Measurements from ENCODE around the gene IL31.
"Not testable (repeated sequence)": the region's sequence is repeated elsewhere in the genome, so short reads cannot be mapped to it uniquely, and the experiment has no call there.

Gene IL31

DNA sequence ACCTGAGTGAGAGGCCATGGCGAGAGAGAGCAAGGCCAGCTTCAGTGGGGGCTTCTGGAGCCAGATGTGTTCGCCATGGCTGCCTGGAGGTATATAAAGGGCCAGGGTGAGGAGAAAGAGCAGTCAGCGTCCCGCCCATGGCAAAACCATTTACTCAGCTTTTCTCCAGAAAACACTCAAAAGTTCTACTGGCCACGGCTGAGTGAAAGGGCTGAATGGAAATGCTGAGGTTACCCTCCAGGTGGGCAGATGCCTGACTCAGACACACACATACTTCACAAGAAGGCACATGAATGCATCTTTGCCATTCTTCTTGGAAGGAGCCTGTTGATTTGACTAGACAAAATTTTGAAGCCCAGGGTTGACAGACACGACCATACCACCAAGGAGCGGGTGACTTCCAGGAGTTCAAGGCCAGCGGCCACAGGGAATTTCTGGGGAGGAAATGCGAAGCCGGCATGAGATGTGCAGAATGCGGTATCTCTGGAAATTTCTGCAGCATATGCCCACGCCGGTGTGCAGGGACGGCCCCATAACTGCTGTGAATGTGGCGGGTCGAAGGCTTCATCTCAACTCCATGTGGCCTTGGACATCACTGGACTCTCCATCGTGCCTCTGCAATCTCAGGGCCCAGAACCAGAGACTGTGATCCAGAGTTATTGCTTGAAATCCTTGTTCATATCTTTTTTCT lies at the start of gene IL31:
TSS of gene IL31 (minus strand) at position 67 of the 691 bp plus-strand sequence. CDS start at position 18, 49 bp downstream.
- no peak for DNase-seq (ENCODE audit: low read depth, low spot score)

GRCh38 chr12:122216445-122216844 lies 42.4 kb upstream of the IL31 start:
- no peak for DNase-seq (ENCODE audit: low read depth, low spot score)

DNA sequence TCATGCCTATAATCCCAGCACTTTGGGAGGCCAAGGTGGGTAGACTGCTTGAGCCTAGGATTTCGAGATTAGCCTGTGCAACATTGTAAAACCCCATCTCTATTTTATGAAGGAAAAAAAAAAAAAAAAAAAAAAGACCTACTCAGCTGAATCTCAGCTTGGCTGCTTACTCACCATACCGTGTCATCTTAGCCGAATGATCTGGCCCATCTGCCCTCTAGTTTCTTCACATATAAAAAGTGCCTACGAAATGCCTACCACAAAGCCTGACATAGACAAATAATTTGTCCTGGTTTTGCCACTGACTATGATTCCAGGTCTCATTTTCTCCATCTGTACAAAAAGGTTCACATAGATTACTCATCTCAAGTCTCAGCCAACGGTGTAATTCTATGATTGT lies 41.8 kb upstream of the IL31 start:
- DNase-seq (ENCODE audit: low read depth, low spot score) = no peak

GRCh38 chr12:122208073-122208820 lies 34.2 kb upstream of the IL31 start:
- no peak for DNase-seq (ENCODE audit: low read depth, low spot score)

DNA sequence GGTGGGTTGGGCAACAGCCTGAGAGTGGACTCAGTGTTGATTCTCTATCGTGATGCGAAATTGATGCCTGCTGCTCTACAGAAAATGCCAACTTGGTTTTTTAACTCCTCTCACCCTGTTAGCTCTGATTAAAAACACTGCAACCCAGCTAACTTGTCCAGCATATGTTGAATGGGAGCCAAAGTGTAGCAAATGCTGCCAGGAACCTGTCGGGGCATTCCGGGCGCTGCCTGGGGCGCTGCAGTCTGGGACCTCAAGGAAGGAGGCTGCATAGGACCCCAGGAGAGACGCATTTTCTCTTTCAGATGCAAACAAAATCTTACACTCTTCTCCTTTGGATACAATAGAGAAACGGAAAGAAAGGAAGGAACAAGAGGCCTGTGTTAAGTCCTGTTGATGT lies 33.4 kb upstream of the IL31 start:
- no peak for DNase-seq (ENCODE audit: low read depth, low spot score)

GRCh38 chr12:122206976-122207375 lies 33.0 kb upstream of the IL31 start:
- no peak for DNase-seq (ENCODE audit: low read depth, low spot score)

- DNase-seq (ENCODE audit: low read depth, low spot score) = peak; percentile 31
These were observed 32.3 kb upstream of the IL31 start for GRCh38 chr12:122206111-122206881.

DNA sequence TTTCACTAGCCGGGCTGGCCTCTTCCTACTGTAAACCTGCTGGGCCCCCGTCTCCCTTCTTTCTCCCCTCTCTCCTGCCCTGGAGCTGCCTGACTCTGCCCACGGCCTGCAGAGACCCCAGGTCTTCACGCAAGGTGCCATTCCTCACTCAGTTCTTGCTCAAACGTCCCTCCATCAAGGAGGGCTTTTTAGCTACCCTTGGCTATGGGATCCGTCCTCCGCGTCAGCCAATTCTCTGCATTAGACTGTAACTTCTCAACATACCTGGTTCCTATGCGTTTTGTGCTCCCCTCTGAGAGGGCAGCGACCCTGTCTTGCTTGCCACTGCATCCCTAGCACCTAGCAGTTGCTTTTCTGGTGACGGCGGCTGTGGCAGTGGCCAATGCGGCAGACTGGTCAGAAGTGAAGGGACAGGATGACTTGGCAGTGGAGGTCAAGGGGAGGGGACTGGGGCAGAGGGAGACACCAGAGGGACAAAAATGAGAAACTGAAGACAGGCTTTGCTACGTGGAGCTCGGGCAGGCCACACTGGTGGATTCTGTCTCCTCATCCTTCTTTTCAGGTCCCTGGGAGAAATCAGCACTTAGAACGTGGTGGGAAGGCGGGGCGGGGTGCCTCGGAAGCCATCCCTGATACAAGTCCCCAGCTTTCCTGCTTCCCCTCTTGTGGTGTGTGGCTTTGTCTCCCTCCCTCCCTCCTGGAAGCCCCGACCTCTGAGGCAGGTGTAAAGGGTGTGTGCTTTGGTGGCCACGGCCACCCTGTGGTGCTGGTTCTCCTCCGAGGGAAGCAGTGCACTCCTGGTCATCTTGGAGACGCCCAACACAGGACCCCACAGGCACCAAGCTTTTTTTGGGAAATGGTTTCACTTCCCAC lies 31.3 kb upstream of the IL31 start:
- no peak for DNase-seq (ENCODE audit: low read depth, low spot score)

DNA sequence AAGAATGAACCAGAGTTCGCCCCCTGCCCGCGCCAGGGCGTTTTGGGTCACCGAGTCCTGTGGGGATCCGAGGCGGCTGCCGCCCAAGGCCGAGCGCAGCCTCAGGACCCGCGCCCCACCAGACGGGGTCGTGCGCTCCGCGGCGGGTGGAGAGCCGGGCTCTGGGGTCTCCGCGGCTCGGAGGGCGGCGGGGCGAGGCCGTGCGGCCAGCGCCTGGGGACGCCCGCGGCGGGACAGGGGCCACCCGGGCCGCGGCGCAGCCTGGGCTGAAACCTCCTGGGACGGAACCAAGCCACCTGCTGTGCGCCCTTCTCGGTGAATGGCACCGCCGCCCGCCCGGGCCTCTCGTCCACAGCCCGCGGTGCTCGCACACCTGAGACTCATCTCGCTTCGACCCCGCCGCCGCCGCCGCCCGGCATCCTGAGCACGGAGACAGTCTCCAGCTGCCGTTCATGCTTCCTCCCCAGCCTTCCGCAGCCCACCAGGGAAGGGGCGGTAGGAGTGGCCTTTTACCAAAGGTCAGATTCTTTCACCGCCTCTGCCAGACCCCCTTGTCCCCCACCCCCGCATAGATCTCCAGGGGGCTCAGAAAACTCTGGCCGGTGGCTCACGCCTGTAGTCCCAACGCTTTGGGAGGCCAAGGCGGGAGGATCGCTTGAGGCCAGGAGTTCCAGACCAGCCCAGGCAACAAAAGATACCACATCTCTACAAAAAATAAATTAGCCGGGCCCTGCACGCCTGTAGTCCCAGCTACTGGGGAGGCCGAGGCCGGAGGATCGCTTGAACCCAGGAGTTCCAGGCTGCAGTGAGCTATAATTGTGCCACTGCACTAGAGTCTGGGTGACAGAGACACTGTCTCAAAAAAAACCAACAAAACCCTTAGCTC lies 30.4 kb upstream of the IL31 start:
- peak; percentile 39 for DNase-seq (ENCODE audit: low read depth, low spot score)

- peak; percentile 74 for DNase-seq (ENCODE audit: low read depth, low spot score)
These were observed 29.5 kb upstream of the IL31 start, which contains the start of gene B3GNT4 for GRCh38 chr12:122203301-122204166. B3GNT4 (plus strand) TSS chr12:122203709; CDS start chr12:122204619, 910 bp downstream.

DNA sequence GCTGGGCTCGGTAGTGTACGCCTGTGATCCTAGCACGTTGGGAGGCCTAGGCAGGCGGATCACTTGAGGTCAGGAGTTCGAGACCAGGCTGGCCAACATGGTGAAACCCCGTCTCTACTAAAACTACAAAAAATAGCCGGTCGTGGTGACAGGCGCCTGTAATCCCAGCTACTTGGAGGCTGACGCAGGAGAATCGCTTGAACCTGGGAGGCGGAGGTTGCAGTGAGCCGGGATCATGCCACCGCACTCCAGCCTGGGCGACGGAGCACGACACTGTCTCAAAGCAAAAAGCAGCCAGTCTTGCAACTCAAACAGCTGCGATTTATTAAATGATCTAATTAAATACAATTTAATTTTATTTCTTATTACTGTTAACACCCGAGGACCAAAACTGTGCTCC lies 28.8 kb upstream of the IL31 start:
- not testable (repeated sequence) for DNase-seq (ENCODE audit: low read depth, low spot score)

GRCh38 chr12:122202017-122202416 lies 28.0 kb upstream of the IL31 start:
- no peak for DNase-seq (ENCODE audit: low read depth, low spot score)

- DNase-seq (ENCODE audit: low read depth, low spot score) = no peak
These were observed 27.4 kb upstream of the IL31 start for GRCh38 chr12:122201381-122201780.

GRCh38 chr12:122200541-122201175 lies 26.6 kb upstream of the IL31 start:
- DNase-seq (ENCODE audit: low read depth, low spot score) = peak; percentile 49

DNA sequence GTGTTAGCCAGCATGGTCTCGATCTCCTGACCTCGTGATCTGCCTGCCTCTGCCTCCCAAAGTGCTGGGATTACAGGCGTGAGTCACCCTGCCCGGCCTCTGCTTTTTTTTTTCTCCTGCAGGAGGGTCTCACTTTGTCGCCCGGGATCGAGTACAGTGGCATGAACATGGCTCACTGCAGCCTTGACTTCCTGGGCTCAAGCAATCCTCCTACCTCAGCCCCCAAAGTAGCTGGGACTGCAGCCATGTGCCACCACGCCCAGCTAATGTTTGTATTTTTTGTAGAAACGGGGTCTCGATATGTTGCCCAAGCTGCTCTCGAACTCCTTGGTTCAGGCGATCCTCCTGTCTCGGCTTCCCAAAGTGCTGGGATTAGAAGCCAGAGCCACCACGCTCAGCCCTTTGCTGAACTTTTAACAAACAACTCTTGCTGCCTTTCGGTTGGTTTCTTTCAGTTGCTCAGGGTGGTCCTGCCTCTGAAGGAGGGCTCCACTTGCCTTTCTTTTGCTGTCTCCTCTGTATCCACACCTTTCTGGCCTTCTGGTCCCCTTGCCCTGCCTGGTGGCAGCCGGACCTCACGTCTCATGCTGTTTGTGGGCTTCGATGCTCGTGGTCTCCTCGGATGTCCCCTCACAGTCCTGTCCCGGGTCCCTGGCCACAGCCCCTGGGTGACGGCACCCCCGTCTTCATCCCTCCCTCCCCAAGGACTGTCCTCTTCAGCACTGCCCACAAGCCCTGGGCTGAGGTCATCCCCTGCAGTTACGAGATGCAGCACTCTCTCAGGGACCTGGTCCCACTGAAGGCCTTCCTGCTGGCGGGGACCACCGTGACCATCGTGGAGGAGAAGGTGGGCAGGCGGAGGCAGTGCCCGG lies 25.7 kb upstream of the IL31 start:
- DNase-seq (ENCODE audit: low read depth, low spot score) = no peak

DNA sequence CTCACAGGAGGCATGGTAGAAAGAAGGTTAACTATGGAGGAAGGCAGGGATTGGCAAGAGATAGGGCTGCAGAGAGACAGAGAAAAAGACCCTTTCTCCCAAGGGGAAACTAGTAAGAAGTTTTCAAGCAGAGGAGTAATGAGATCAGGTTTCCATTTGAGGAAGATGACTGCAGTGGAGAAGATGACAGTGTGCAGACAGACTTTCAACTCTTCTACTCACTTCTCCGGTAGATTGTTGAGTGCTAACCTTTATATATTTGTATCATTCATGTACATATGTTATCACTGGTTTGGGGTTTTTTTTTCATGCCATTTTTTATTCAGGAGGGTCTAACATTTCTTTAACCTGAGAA lies 23.6 kb upstream of the IL31 start:
- DNase-seq (ENCODE audit: low read depth, low spot score) = no peak

DNA sequence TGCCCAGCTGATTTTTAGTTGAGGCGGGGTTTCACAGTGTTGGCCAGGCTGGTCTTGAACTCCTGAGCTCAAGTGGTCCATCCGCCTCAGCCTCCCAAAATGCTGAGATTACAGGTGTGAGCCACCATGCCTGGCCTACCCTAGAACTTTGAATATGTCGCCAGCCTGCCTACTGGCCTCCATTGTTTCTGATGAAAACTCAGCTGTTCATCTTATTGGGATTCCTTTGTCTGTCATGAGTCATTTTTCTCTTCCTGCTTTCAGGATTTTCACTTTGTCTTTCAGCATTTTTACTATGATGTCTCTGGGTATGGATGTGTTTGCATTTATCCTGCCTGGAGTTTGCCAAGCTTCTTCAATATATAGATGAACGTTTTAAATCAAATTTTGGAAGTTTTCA lies 21.4 kb upstream of the IL31 start:
- DNase-seq (ENCODE audit: low read depth, low spot score) = no peak

GRCh38 chr12:122194804-122195203 lies 20.8 kb upstream of the IL31 start:
- no peak for DNase-seq (ENCODE audit: low read depth, low spot score)
